GM23248 (cell line): ENCODE measurements around the gene ADORA3.

Experiments
- EZH2 ChIP-seq: fragments of 200-600 bp; sonication (generic); IDR thresholded peaks from 2 replicates; pipeline ENCODE4 v1.6.1; 2018; ENCODE audit warnings: antibody characterized with exemption, mild to moderate bottlenecking; ENCODE audit not compliant: insufficient read depth, poor library complexity, severe bottlenecking
- EZH2phosphoT487 ChIP-seq: fragments of 200-600 bp; sonication (generic); IDR thresholded peaks from 2 replicates; pipeline ENCODE4 v1.6.1; 2018; ENCODE audit warnings: antibody characterized with exemption, moderate library complexity, mild to moderate bottlenecking, low read depth; ENCODE audit not compliant: insufficient read depth

GRCh38 chr1:111496398-111496797, 7.0 kb downstream of the ADORA3 start:
- TF ChIP-seq EZH2 = no peak
- TF ChIP-seq EZH2phosphoT487 = no peak
